GM18867 (cell line): ENCODE results near the gene SKIC8.

Source experiments
- ATAC-seq: cut with Tn5 transposase; IDR thresholded peaks from one replicate; pipeline ENCODE4 v1.9.1; 2021; ENCODE audit warnings: mild to moderate bottlenecking, moderate library complexity; ENCODE audit not compliant: unreplicated experiment

Gene SKIC8

DNA sequence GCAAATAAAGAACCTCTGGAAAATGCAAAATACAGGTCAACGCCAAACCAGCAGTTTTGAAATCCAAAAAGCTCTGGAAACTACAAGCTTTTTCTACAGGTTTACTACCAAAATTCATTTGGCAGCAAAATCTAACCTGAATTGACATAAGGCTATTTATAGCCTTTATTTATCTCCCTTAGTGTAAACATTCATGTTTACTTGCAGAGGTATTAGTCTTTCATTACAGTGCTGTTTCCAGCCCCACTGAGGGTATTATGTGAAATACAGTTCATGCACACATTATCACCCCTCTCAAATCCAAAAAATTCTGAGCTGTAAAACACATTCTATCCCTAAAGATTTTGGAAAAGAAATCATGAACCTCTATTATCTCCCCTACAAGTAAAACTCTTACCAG lies 7.2 kb downstream of the SKIC8 start:
- ATAC-seq, result no peak

DNA sequence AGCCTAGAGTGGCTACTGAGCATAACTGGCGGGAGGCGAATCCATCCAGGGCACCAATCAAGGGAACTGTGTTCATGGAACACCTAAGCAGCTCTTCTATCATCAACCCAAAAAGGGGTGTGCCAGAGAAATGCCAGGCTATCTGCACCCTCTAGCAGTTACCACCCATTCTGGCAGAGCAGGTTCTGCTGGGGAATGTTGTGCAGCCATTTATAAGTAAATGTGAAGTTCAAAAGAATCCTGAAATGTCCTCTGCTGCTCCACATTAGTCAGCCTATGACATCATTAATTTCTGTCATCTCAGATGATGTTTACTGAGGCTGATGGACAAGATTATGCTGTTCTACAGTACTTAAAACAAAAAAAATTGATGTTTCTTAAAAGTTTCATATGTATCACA lies 7.7 kb downstream of the SKIC8 start:
- ATAC-seq, result no peak

DNA sequence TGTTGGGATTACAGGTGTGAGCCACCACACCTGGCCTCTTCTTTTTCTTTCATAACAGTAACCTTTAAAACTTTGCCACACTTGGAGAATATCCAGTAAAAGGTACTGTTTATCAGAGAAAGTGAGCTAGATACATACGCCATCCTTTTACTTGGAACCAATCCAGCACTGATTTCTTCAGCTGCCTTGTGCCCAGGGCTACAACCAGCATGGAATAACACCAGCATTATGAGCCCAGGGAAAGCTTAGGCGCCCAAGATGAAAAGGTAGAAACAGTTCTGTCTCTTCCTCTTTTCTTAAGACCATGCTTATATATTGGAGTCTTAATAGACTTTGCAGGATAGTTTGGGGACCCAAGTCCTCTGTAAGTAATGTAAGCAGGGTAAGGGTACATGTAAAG lies 8.4 kb downstream of the SKIC8 start:
- ATAC-seq, result no peak

DNA sequence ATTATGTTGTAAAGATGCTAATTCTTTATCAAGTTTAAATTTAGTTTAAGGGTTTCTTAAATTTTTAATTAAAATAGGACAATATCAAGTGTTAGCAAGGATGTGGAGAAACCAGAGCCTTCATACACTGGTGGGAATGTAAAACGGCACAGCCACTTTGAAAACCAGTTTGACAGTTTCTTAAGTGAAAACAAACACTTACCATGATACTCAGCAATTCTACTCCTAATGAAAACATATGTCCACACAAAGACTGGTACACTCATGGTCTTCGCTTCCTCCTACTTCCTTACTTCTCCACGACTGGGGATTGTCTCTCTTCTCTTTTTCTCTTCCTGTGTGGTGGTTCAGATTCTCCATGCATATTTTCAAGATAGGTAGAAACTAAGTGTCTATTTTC lies 9.2 kb downstream of the SKIC8 start:
- ATAC-seq, result no peak

DNA sequence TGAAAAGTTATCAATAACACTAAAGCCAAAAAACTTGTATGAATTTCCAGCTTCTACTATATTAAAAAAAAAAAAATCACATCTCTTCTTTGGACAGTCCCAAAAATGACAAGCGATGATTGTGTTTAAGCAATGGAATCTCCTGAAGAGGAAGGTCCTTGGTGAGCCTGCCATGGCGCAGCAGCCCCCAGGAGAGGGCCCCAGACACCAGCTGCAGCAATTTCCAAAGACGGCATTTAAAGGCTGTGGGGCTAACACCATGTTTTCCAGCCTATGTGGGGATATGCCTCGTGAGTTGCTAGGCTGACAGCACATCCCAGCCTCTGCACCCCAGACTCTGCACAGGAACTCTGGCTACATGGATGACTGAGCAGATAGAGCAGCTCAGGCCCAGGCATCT lies 14.7 kb downstream of the SKIC8 start:
- ATAC-seq, result no peak

DNA sequence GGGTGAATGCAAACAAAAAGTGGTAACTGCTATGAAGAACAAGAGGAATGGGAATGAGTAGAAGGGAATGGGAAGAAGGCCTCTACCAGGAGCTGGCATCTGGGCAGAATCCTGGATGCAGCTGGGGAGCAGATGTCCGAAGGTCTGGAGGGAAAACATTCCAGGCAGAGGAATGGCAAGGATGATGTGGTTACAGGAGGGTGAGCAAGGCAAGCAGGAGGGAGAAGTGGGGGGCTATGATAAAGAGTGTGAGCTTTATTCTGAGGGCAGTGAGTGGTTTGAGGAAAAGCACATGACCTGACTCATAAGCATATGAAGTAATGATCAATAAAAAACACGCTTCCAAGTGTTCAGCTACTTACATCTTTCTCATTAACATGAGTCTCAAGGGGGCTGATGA lies 17.1 kb downstream of the SKIC8 start:
- no peak for ATAC-seq

DNA sequence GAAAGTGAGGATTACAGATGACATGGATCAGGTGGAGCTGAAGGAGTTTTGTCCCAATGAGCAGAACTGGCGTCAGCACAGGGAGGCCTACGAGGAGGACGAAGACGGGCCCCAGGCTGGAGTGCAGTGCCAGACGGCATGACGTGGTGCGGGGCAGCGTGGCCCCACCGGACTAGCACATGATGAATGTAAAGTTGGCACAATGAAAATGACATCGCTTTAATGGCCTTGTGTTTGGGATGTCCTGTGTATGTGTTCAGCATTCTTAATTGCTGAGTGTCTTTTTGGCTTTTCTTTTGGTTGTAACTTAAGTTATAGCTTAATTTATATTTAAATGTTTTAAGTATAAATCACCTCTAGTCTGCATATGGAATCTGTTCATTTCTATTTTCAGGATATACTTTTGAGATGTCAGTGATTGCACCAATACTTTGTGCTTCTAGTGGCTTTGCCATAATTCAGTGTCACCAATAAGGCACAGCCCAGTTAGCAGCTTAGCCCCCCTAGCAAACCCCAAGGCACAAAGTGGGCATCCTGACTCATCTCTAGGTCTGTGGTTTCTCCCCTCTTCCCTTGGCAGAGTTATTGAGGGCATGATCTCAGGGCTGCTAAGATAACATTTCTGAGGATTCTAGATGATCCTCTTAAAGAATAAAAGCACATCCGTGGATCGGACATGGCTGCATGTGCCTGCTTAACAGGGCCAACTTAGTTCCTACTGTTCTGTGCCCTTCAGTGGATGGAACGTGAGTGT lies 18.9 kb downstream of the SKIC8 start:
- ATAC-seq, result no peak

DNA sequence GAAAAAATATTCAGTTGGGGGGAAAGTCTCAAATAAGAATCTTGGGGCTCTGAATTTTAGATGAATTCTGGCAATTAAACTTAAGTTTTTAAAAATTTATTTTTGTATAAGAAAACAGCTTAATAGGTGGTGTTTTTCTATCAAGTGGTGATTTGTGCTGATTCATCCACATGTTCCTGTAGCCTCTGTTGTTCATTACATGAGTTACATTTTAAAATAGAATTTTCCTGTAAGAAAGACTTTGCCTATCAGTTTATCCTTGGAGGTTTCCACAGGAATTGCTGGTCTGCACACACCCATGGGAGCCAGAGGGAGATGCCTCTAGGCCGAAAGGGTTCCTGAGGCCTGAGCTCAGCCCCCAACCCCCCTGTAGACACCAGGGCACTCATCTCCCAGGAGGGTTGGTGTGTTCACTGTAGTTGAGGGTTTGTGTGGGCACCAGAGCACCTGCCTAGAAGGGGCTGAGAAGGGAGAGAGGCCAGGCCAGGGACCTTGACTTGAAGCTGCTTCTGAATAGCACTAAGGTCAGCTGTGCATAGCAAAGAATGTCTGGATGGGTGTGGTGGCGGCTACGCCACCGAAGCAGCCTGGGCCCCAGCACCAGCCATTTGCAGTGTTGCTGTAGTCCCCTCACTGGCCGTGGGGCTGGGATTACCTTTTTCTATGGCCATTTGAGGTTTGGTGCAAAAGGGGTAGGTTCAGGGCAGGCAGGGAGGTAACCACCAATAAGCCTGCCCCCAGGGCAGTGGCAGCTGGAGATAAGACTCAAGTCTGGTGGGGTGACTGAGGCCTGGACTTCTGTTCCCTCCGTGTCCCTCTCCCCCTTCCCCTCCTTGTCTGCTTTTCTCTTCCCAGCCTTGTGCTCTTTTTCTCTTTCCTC lies 23.1 kb downstream of the SKIC8 start:
- no peak for ATAC-seq

DNA sequence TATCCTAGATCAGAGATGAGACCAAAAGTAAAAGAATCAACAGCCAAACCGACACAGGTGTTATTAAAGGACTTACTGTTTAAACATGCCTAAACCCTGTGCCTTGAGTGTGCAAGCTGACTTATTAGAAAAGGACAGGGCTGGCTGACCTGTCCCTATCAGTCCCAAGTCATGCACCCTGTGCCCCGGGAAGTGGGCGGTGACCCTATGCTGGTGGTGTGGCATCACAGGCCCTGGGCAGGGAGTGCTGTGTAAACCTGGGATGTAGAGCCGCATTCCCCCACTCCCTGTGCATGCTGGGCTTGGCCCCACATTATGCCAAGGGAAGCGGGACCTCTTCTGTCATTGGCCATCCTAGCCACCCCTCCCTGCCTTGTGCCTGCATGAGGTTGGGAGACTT lies 24.4 kb downstream of the SKIC8 start:
- no peak for ATAC-seq

DNA sequence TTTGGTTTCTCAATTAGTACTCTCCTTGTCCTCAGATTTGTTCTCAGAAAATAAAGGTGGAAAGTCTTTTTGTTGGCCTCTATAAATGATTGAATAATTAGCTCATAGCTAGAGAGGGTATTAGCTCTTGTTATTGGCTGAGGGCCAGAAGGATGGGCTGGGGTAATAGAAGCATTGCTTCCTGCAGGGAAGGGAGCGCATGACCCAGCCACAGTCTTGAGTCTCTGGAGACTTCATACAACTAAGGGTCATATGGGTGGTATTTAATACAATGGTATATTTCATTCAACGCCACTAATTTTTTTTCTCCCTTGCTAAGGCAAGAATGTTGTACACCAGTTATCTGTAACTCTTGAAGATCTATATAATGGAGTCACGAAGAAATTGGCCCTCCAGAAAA lies 26.6 kb downstream of the SKIC8 start:
- no peak for ATAC-seq

DNA sequence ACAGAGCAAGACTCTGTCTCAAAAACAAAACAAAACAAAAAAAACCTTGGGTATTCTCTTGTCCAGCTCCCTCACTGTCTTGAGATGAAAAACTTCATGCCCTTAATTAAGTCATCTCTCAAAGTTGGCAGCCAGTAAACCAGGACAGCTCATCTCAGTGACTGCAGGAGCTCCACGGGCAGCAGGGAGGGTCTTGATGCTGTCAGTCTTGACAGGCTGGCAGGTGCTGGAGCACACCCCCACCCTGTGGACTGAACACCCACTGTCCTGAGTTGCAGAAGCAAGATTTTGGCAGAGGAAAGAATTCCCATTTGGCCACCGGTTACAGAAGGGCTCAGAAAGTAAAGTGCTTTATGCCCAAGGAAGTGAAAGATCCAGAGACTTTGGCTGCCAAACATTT lies 27.1 kb downstream of the SKIC8 start:
- no peak for ATAC-seq

DNA sequence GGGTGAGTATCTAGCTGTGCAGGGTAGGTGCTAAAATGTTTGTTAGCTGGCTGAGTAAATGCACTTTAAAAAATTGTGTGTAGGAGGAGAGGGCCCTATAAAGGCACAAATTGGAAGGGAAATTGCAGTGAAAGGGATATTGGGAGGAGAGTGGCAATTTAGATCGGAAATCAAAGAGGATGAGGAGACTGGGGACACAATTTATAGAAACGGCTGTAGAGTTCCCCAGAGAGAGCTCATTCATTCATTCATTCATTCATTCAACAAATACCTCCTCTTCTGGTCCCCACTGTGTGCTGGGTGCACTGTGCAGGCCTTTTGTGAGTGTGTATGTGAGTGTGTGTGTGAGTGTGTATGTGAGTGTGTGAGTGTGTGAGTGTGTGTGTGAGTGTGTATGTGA lies 32.6 kb downstream of the SKIC8 start:
- no peak for ATAC-seq

DNA sequence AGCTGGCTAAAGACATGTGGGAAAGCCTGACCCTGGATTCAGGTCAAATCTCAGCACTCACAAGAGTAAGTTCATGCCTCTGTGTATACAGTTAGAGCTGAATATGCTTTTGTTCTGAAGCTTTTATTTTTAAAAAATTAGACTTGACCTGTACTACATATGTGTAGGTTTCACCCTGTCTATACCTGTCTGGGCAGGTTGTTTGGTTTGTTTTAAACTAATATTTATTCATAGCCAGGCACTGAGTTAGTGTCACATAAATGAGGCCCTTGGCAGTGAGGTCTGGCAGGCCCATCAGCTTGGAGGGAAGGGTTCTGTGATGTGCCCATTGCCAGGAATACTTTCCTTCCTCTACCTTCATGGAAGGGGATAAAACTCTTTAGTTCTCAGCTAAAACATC lies 33.2 kb downstream of the SKIC8 start:
- no peak for ATAC-seq

DNA sequence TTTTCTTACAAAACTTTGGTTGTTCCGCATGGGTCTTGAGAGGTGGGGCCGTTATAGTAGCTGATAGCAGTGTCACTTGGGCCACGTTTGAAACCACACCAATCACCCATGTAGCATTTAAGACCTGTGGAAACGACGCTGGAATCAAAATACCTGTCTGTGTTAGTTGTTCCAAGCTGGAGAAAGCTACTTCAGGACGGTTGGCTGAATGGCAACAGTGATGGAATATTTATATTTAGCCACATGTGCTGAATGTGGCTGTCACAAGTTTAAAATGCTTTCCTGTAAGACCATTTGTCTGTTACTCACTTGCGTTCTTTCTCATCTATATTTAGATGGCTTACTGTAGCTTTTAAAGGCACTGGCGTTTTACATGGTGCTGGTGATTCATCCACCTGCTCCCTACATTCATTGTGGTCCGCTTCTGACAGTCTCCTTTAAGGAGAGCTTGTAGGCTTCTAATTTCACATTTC lies 33.6 kb downstream of the SKIC8 start:
- ATAC-seq, result no peak

DNA sequence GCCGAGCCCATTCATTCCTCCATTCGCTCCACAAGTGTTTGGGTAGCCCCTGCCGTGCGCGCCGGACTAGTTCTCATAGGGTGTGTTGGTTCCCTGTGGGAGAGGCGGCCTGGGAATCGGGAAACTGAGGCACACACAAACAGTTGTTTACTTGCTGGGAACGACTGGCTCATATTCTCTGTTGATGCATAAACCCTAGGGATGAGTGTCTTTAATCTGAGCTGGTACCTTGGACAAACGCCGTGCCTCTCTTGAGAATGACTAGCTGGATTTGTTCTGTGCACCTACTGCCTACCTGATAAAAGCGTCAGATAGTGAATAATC lies 34.3 kb downstream of the SKIC8 start:
- no peak for ATAC-seq

DNA sequence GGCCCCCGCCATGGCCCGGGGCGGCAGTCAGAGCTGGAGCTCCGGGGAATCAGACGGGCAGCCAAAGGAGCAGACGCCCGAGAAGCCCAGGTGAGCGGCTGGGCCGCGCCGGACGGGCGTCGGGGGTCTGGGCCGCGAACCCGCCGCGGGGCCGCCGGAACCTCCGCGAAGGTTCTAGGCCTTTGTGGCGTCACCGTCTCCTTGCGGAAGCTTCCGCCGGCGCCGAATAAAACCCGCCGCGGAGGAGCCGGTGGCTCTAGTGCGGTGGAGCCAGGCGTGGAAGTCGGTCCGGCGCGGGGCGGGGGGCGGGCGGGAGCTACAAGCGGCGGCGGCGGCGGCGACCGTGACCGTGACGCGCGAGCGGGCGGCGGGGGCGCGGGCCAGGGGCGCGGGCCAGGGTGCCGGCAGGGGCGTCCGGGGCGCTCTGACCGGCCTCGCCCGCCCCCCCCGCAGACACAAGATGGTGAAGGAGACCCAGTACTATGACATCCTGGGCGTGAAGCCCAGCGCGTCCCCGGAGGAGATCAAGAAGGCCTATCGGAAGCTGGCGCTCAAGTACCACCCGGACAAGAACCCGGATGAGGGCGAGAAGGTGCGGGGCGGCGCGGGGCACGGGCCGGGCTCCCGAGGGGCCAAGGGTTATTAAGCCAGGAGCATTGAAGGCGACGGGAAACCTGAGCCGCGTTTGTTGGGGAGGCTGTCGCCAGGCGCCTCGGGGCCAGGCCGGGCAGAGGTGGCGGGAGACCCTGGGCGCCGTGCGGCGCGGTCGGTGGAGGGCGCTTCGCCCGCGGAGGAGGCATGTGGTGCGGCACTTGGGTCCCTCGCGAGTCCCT lies 34.9 kb downstream of the SKIC8 start, which contains the start of gene DNAJA4:
DNAJA4 (plus strand) TSS at position 259 of the 833 bp plus-strand sequence; CDS start at position 461, 202 bp downstream.
- ATAC-seq, result no peak

DNA sequence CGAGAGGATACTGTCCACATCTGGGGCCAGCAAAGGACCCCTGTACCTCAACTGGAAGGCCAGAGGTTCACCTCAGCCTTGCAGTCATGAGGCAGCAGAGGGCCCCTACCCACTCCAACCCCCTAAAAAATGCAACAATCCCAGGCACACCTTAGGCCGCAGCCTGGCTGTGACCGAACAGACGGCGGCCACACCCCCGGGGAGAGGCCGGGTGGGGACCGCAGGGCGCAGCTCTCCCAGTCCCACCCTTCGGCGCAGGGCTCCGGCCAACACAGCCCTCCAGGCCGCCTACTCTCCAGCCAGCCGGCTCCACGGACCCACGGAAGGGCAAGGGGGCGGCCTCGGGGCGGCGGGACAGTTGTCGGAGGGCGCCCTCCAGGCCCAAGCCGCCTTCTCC lies 35.5 kb downstream of the SKIC8 start:
- no peak for ATAC-seq

DNA sequence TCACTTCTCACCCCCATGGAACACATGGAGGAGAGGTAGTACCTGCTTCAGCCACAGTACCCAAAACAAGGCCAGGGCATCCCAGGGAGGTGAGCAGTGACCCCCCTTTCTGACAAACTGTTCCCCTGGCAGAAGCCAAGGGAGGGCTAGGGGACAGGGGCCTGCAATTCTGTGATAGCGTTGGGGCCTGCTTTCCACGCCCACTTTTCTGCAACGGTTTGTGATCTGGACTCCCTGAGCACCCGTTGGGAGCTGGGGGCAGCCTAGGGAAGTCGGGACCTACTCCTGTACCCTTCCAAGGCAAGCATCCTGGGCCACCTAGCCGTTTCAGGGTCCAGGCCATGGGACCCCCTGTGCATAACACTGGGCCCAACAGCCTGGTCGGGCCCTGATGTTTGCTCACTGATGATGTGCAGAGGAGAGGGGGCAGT lies 36.0 kb downstream of the SKIC8 start:
- ATAC-seq, result no peak

DNA sequence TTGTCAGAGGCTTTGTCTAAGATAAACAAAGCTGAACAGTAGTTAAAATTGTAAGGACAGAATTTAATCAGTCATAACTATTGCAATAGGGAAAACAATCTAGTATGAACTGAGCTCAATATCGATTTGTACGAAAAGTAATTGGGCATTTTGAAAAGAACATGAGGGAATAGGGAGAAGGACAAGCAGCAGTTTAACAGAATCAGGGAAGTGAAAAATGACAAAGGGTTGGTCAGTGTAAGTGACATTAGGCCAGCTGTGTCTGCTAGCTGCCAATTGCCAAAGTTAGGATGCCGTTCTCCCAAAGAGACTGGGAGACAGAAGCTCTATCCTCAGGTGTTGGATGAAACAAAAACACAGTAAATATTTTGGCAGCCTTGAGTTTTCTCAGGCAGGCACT lies 38.3 kb downstream of the SKIC8 start:
- no peak for ATAC-seq

DNA sequence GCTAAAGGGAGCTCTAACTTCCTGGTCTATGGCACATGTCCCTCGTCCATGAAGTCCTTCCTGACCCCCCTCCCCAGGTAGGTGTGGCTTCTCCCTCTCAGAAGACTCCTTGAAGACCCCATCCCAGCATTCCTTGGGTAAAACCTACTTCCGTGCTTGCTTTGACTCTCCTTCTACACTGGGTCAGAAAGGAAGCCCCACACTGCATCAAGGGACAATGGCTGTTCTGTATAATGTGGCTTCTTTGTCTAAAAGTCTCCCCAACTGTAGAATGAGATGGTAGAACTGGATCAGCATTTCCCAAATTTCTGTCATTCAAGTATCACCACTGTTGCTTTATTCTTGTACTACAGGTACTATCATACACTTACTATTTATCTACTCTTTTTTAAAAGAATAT lies 38.9 kb downstream of the SKIC8 start:
- ATAC-seq, result no peak

DNA sequence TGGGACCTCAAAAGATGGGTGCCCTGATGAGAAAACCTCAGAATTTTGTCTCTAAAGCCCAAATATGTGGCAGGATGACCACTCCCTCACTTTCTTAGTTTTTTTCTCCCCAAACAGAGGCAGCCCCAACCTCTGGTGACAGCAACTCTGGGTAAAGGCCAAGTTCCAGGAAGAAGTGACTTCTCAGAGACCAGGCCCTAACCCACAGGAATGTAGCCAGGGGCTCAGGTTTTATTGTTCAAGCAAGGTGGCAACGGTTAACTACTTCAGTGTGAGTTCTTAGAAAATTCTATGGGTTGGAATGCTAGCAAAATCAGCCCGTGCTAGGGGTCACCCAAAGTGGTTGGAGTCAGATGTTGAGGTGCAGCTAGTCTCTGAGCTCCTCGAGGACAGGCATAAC lies 40.2 kb downstream of the SKIC8 start:
- no peak for ATAC-seq
